NCI-H345 treated with DMSO at 0.1 percent for 48 hours (cell line): ENCODE data around the gene TLN1.

Source experiments
- DNase-seq: peaks from one replicate; lab custom pipeline; 2025; ENCODE audit not compliant: unreplicated experiment; lab: John Stamatoyannopoulos, UW

The TLN1 gene

GRCh38 chr9:35729101-35729500 is 2.9 kb downstream of the TLN1 start:
- DNase-seq = no peak

GRCh38 chr9:35728041-35728971 is 3.7 kb downstream of the TLN1 start:
- DNase-seq = no peak

GRCh38 chr9:35727676-35728040 is 4.3 kb downstream of the TLN1 start:
- no peak for DNase-seq

- DNase-seq = no peak
Observed at GRCh38 chr9:35726931-35727330, 5.1 kb downstream of the TLN1 start.

- no peak for DNase-seq
Observed at GRCh38 chr9:35725362-35725761, 6.6 kb downstream of the TLN1 start.

GRCh38 chr9:35723908-35724307 is 8.1 kb downstream of the TLN1 start:
- DNase-seq = no peak

- DNase-seq = no peak
Observed at GRCh38 chr9:35723426-35723825, 8.6 kb downstream of the TLN1 start.

GRCh38 chr9:35719546-35719945 is 12.4 kb downstream of the TLN1 start:
- no peak for DNase-seq

- DNase-seq = no peak
Observed at GRCh38 chr9:35718721-35719511, 13.1 kb downstream of the TLN1 start.

- no peak for DNase-seq
Observed at GRCh38 chr9:35717132-35717870, 14.7 kb downstream of the TLN1 start.

GRCh38 chr9:35716230-35716629 is 15.8 kb downstream of the TLN1 start:
- no peak for DNase-seq

GRCh38 chr9:35714579-35715252 is 17.3 kb downstream of the TLN1 start:
- DNase-seq = no peak

GRCh38 chr9:35714123-35714522 is 17.9 kb downstream of the TLN1 start:
- no peak for DNase-seq

- DNase-seq = no peak
Observed at GRCh38 chr9:35713578-35713977, 18.4 kb downstream of the TLN1 start.

- DNase-seq = no peak
Observed at GRCh38 chr9:35712762-35713400, 19.1 kb downstream of the TLN1 start.

GRCh38 chr9:35711501-35712428 is 20.2 kb downstream of the TLN1 start:
- no peak for DNase-seq

GRCh38 chr9:35710818-35711500 is 21.0 kb downstream of the TLN1 start:
- DNase-seq = no peak

GRCh38 chr9:35708146-35708545 is 23.8 kb downstream of the TLN1 start:
- DNase-seq = no peak

- DNase-seq = no peak
Observed at GRCh38 chr9:35706951-35707350, 25.0 kb downstream of the TLN1 start.
